Effector memory CD4-positive, alpha-beta T cell (primary cell): ENCODE measurements around the gene PTPRT.

Source experiments
- DNase-seq, 3 donors: peaks; one replicate each; pipeline ENCODE4 v3.0.0-alpha.2; 2020
- H3K27ac ChIP-seq: 2 replicates; pipeline ENCODE4 v1.7.0; 2013; ENCODE audit warnings: mild to moderate bottlenecking, low read length, moderate library complexity; ENCODE audit not compliant: insufficient read depth, poor library complexity, severe bottlenecking
- H3K27me3 ChIP-seq: replicated peaks from 2 replicates; pipeline ENCODE4 v1.7.0; 2013; ENCODE audit warnings: mild to moderate bottlenecking, low read length; ENCODE audit not compliant: insufficient read depth, control insufficient read depth, poor library complexity, severe bottlenecking
- H3K36me3 ChIP-seq: 2 replicates; pipeline ENCODE4 v1.7.0; 2013; ENCODE audit warnings: mild to moderate bottlenecking, low read length, moderate library complexity; ENCODE audit not compliant: control insufficient read depth, insufficient read depth
- H3K4me1 ChIP-seq: 2 replicates; pipeline ENCODE4 v1.7.0; 2013; ENCODE audit warnings: low read length, mild to moderate bottlenecking; ENCODE audit not compliant: control insufficient read depth, insufficient read depth, poor library complexity, severe bottlenecking
- H3K4me3 ChIP-seq: 2 replicates; pipeline ENCODE4 v1.7.0; 2013; ENCODE audit warnings: low read length, low read depth, mild to moderate bottlenecking; ENCODE audit not compliant: insufficient read depth, poor library complexity, severe bottlenecking
- H3K9me3 ChIP-seq: 2 replicates; pipeline ENCODE4 v1.7.0; 2013; ENCODE audit warnings: mild to moderate bottlenecking, low read length, moderate library complexity; ENCODE audit not compliant: control insufficient read depth

PTPRT gene

GRCh38 chr20:42191140-42191860 is 998.4 kb downstream of the PTPRT start:
- no peak overlapping the region for H3K4me3 ChIP-seq
- H3K36me3 ChIP-seq, result no peaks in the 10 kb centered on the region
- no peaks in the 10 kb centered on the region for H3K4me1 ChIP-seq
- H3K27ac ChIP-seq, result no peak overlapping the region
- DNase-seq, result no peak
- no peaks in the 10 kb centered on the region for H3K27me3 ChIP-seq
- H3K9me3 ChIP-seq, result no peaks in the 10 kb centered on the region

GRCh38 chr20:42190084-42190483 is 999.6 kb downstream of the PTPRT start:
- DNase-seq, result no peak
- Histone ChIP-seq H3K36me3 (no peaks in the 10 kb centered on the region), H3K4me1 (no peaks in the 10 kb centered on the region), H3K27me3 (no peaks in the 10 kb centered on the region), H3K4me3 (no peak overlapping the region), H3K27ac (no peak overlapping the region), H3K9me3 (no peaks in the 10 kb centered on the region)

GRCh38 chr20:42186337-42186736 is 1003.4 kb downstream of the PTPRT start:
- H3K9me3 ChIP-seq, result no peaks in the 10 kb centered on the region
- no peak overlapping the region for H3K27ac ChIP-seq
- DNase-seq, result no peak
- no peaks in the 10 kb centered on the region for H3K36me3 ChIP-seq
- H3K27me3 ChIP-seq, result no peaks in the 10 kb centered on the region
- no peak overlapping the region for H3K4me3 ChIP-seq
- no peaks in the 10 kb centered on the region for H3K4me1 ChIP-seq

GRCh38 chr20:42183147-42183546 is 1006.6 kb downstream of the PTPRT start:
- Histone ChIP-seq H3K9me3 (no peaks in the 10 kb centered on the region), H3K27me3 (no peaks in the 10 kb centered on the region), H3K4me1 (no peaks in the 10 kb centered on the region), H3K4me3 (no peak overlapping the region), H3K27ac (no peak overlapping the region), H3K36me3 (no peaks in the 10 kb centered on the region)
- no peak for DNase-seq

GRCh38 chr20:42181064-42181463 is 1008.6 kb downstream of the PTPRT start:
- Histone ChIP-seq H3K36me3 (no peaks in the 10 kb centered on the region), H3K4me3 (no peak overlapping the region), H3K27ac (no peak overlapping the region), H3K9me3 (no peaks in the 10 kb centered on the region), H3K4me1 (no peaks in the 10 kb centered on the region), H3K27me3 (no peaks in the 10 kb centered on the region)
- DNase-seq, result no peak

GRCh38 chr20:42179768-42180167 is 1009.9 kb downstream of the PTPRT start:
- Histone ChIP-seq H3K36me3 (no peaks in the 10 kb centered on the region), H3K27me3 (no peaks in the 10 kb centered on the region), H3K4me1 (no peaks in the 10 kb centered on the region), H3K27ac (no peak overlapping the region), H3K9me3 (no peaks in the 10 kb centered on the region), H3K4me3 (no peak overlapping the region)
- no peak for DNase-seq

GRCh38 chr20:42173440-42173839 is 1016.3 kb downstream of the PTPRT start:
- no peaks in the 10 kb centered on the region for H3K4me1 ChIP-seq
- H3K27ac ChIP-seq, result no peak overlapping the region
- no peaks in the 10 kb centered on the region for H3K27me3 ChIP-seq
- H3K4me3 ChIP-seq, result no peak overlapping the region
- no peaks in the 10 kb centered on the region for H3K9me3 ChIP-seq
- no peaks in the 10 kb centered on the region for H3K36me3 ChIP-seq
- DNase-seq, result no peak

- H3K27ac ChIP-seq, result no peak overlapping the region
- H3K4me3 ChIP-seq, result no peak overlapping the region
- no peaks in the 10 kb centered on the region for H3K36me3 ChIP-seq
- no peaks in the 10 kb centered on the region for H3K9me3 ChIP-seq
- no peaks in the 10 kb centered on the region for H3K27me3 ChIP-seq
- DNase-seq, result no peak
- no peaks in the 10 kb centered on the region for H3K4me1 ChIP-seq
Observed at GRCh38 chr20:42164121-42164890, 1025.4 kb downstream of the PTPRT start.

GRCh38 chr20:42161228-42161829 is 1028.4 kb downstream of the PTPRT start:
- no peaks in the 10 kb centered on the region for H3K4me1 ChIP-seq
- H3K36me3 ChIP-seq, result no peaks in the 10 kb centered on the region
- no peaks in the 10 kb centered on the region for H3K27me3 ChIP-seq
- no peaks in the 10 kb centered on the region for H3K9me3 ChIP-seq
- H3K4me3 ChIP-seq, result no peak overlapping the region
- DNase-seq, result no peak
- no peak overlapping the region for H3K27ac ChIP-seq

GRCh38 chr20:42159808-42160207 is 1029.9 kb downstream of the PTPRT start:
- no peaks in the 10 kb centered on the region for H3K36me3 ChIP-seq
- no peaks in the 10 kb centered on the region for H3K9me3 ChIP-seq
- no peak overlapping the region for H3K27ac ChIP-seq
- no peaks in the 10 kb centered on the region for H3K4me1 ChIP-seq
- DNase-seq, result no peak
- H3K4me3 ChIP-seq, result no peak overlapping the region
- no peaks in the 10 kb centered on the region for H3K27me3 ChIP-seq
